Measurements from ENCODE around the gene PHF19.

- TF ChIP-seq, protein P1, sequence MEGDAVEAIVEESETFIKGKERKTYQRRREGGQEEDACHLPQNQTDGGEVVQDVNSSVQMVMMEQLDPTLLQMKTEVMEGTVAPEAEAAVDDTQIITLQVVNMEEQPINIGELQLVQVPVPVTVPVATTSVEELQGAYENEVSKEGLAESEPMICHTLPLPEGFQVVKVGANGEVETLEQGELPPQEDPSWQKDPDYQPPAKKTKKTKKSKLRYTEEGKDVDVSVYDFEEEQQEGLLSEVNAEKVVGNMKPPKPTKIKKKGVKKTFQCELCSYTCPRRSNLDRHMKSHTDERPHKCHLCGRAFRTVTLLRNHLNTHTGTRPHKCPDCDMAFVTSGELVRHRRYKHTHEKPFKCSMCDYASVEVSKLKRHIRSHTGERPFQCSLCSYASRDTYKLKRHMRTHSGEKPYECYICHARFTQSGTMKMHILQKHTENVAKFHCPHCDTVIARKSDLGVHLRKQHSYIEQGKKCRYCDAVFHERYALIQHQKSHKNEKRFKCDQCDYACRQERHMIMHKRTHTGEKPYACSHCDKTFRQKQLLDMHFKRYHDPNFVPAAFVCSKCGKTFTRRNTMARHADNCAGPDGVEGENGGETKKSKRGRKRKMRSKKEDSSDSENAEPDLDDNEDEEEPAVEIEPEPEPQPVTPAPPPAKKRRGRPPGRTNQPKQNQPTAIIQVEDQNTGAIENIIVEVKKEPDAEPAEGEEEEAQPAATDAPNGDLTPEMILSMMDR (IDR thresholded peaks at IDR 0.05) = no peak
- no peak for TF ChIP-seq POLR2A (IDR thresholded peaks at IDR 0.05)
- TF ChIP-seq POLR2AphosphoS5 (IDR thresholded peaks at IDR 0.05) = no peak
These were observed 23.8 kb downstream of the PHF19 start for GRCh38 chr9:120853198-120853597.
